ENCODE results near the gene SPRED2. TPM values are rescaled to one million over a fixed set of nuclear protein-coding genes. Genes with fewer than 3 reads are reported as not detected.
A peak's percentile ranks its signal among the peaks of the same experiment; 100 is the strongest.

The SPRED2 gene
- total and polyA plus RNA-seq, 12 donors, result 10.2 to 20.7 (median 17.0) TPM

DNA sequence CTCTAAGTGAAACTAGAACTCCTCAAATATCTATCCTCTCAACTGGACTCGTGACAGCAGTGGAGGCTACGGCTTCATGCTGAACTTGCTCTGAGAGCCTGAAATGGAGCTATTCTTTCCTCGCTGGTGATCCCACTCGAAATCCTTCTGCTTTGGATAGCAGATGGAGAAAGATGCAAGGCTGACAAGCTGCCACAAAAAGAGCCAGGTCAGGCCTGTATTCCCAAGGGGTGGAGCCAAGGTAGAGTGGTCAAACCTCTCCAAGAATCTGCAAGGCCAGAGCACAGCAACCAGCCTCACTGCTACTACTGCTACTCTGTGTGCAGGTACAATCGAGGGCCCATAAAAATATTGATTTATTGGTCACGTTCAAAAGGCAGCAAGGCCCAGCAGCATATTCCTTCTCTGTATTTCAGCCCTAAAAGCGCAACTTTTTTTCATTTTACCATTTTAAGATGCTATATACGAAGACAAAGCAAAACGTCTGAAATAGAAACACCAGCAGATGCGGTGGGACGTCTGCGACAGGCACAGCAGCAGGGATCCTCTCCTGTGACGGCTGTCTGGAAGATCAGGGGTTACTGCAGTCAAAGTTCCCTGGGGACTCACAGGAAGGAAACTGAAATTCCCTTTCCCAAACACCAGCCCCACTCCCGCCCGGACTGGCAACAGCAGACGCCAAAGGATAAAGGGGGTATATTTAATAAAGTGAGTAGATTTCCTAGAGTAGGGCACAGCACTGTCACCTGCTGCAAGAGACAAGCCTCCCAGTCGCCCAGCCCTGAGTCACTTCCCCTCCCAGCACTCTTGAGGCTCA, 2.4 kb downstream of the SPRED2 start:
- TF ChIP-seq, protein P1, sequence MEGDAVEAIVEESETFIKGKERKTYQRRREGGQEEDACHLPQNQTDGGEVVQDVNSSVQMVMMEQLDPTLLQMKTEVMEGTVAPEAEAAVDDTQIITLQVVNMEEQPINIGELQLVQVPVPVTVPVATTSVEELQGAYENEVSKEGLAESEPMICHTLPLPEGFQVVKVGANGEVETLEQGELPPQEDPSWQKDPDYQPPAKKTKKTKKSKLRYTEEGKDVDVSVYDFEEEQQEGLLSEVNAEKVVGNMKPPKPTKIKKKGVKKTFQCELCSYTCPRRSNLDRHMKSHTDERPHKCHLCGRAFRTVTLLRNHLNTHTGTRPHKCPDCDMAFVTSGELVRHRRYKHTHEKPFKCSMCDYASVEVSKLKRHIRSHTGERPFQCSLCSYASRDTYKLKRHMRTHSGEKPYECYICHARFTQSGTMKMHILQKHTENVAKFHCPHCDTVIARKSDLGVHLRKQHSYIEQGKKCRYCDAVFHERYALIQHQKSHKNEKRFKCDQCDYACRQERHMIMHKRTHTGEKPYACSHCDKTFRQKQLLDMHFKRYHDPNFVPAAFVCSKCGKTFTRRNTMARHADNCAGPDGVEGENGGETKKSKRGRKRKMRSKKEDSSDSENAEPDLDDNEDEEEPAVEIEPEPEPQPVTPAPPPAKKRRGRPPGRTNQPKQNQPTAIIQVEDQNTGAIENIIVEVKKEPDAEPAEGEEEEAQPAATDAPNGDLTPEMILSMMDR (IDR thresholded peaks at IDR 0.05), result peak in 1 of 9 donors; percentile 13
- DNase-seq (peak in 1 of 2 donors; percentile 36), ATAC-seq (peak in 5 of 8 donors; percentile 0 to 10 (median 3))
- Histone ChIP-seq H3K9me3 (no peaks in the 10 kb centered on the region), H3K27ac (peak overlapping the region; percentile 82 to 98 (median 92)), H3K27me3 (no peaks in the 10 kb centered on the region), H3K4me1 (peaks cover 0 to 68% (median 32%) of the 10 kb centered on the region in 9 donors), H3K4me3 (peak overlapping the region; percentile 85 to 98 (median 95)), H3K36me3 (no peaks in the 10 kb centered on the region)
- intact Hi-C loops (cut with DNase I), result loop anchor here in 9 of 10 donors (2.0 to 10.0 kb wide), 13 partner anchors 47 to 165 kb away; no protein-coding TSS in a partner anchor
- WGBS, 2 donors, result 21 to 34% methylated on average over 17 of the region's 17 CpGs

DNA sequence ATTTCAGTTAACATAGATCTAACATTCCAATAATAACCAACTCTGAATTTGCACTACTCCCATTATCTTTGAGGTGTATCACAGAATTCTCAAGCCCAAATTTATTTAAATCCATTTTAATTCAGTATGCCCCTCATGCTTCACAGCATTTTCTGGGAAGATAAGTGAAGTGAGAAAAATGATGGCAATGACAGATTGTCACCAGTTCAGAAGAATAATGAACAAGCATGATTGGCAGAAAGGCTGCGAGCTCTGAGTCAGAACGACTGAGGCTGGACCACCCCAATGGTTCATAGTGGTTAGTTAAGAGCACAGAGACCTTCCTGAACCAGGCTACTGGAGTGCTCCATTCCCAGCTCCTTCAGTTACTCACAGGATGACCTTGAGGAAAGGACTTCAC, 4.9 kb downstream of the SPRED2 start:
- TF ChIP-seq, protein P1 (IDR thresholded peaks at IDR 0.05), result no peak
- Histone ChIP-seq H3K36me3 (no peaks in the 10 kb centered on the region), H3K27me3 (no peaks in the 10 kb centered on the region), H3K4me1 (peaks cover 0 to 65% (median 41%) of the 10 kb centered on the region in 9 donors), H3K9me3 (no peaks in the 10 kb centered on the region), H3K4me3 (no peak overlapping the region), H3K27ac (no peak overlapping the region)
- ATAC-seq (no peak), DNase-seq (no peak)
- 71 to 76% methylated on average over 2 of the region's 2 CpGs for WGBS, 2 donors
- intact Hi-C loops (cut with DNase I), result no loop called here

DNA sequence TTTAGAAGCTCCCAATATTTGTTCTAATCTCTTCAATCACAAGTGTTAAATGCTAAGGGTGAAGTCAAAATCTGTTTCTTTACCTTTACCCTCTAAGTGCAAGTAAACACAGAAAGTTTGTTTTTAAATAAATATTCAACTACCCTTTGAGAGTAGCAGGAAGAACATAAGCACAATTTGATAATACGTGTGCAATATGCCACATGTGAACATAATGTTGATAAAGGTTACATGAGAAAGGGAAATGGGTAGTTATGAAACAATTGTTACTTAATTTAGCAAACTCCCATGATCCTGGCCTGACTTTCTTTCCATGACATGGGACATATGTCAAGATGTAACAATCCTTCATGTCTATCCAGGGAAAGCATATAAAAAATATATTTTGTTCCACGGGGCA, 7.1 kb downstream of the SPRED2 start:
- H3K9me3 ChIP-seq, result no peaks in the 10 kb centered on the region
- H3K4me3 ChIP-seq, result no peak overlapping the region
- DNase-seq, result no peak
- H3K27ac ChIP-seq, result no peak overlapping the region
- ATAC-seq, result no peak
- no peaks in the 10 kb centered on the region for H3K27me3 ChIP-seq
- TF ChIP-seq, protein P1 (IDR thresholded peaks at IDR 0.05), result no peak
- WGBS, 2 donors, result 48 to 58% methylated on average over 2 of the region's 2 CpGs
- no peaks in the 10 kb centered on the region for H3K36me3 ChIP-seq
- intact Hi-C loops (cut with DNase I), result no loop called here
- peaks cover 5 to 86% (median 59%) of the 10 kb centered on the region in 9 donors for H3K4me1 ChIP-seq

DNA sequence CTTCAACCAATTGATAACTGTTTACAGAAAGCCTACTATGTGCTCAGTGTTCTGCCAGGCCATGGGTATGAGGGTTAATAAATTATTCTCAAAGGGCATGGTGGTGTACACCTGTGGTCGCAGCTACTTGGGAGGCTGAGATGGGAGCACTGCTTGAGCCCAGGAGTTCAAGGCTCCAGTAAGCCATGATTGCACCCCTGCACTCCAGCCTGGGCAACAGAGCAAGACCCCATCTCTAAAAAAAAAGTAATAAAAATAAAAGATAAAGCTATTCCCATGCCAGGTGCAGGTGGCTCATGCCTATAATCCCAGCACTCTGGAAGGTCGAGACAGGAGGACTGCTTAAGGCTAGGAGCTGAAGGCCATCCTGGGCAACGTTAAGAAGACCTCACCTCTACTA, 8.0 kb downstream of the SPRED2 start:
- peaks cover 5 to 83% (median 54%) of the 10 kb centered on the region in 9 donors for H3K4me1 ChIP-seq
- H3K27ac ChIP-seq, result no peak overlapping the region
- WGBS, 2 donors, result 66 to 74% methylated on average over 3 of the region's 3 CpGs
- TF ChIP-seq, protein P1 (IDR thresholded peaks at IDR 0.05), result no peak
- H3K36me3 ChIP-seq, result no peaks in the 10 kb centered on the region
- DNase-seq (no peak), ATAC-seq (no peak)
- H3K4me3 ChIP-seq, result no peak overlapping the region
- intact Hi-C loops (cut with DNase I), result no loop called here
- no peaks in the 10 kb centered on the region for H3K27me3 ChIP-seq
- H3K9me3 ChIP-seq, result no peaks in the 10 kb centered on the region
